HepG2 (cell line): Measurements from ENCODE around the gene HLF. TPM values are rescaled to one million over a fixed set of nuclear protein-coding genes. Genes with fewer than 3 reads are reported as not detected.

Experiments used
- ADNP ChIP-seq: sonication (generic); formaldehyde crosslinking; IDR thresholded peaks from 2 replicates; pipeline ENCODE4 v1.4.0; 2020; ENCODE audit warnings: missing genetic modification reagents
- FOXA1 ChIP-seq, 2 experiments: fragments of 450-650 bp in 1 of 2; sonication (generic) in 1 of 2; formaldehyde crosslinking in 1 of 2; IDR thresholded peaks; 2 replicates each; pipeline versions ENCODE4 v1.4.0 to v1.6.1; 2016 to 2020; ENCODE audit warnings: missing genetic modification reagents in 1 of 2
- MZF1 ChIP-seq: sonication (generic); formaldehyde crosslinking; IDR thresholded peaks from 2 replicates; pipeline ENCODE4 v1.8.1; 2023; ENCODE audit warnings: mild to moderate bottlenecking, missing genetic modification reagents, borderline replicate concordance
- ONECUT2 ChIP-seq: sonication (generic); formaldehyde crosslinking; IDR thresholded peaks from 2 replicates; pipeline ENCODE4 v1.4.0; 2020; ENCODE audit warnings: missing genetic modification reagents
- POLR2A ChIP-seq, 2 experiments: IDR thresholded peaks; 2 replicates each; pipeline ENCODE4 v1.6.1; 2011; ENCODE audit warnings: low read depth in 2 of 2, low read length in 2 of 2, mild to moderate bottlenecking in 1 of 2, moderate library complexity in 1 of 2; ENCODE audit not compliant: insufficient read depth in 1 of 2
- SMAD3 ChIP-seq: sonication (generic); formaldehyde crosslinking; IDR thresholded peaks from 2 replicates; pipeline ENCODE4 v1.4.0; 2020; ENCODE audit warnings: missing genetic modification reagents
- SMARCC2 ChIP-seq: fragments of 450-650 bp; IDR thresholded peaks from 2 replicates; pipeline ENCODE4 v1.6.1; 2017; ENCODE audit warnings: antibody characterized with exemption, mild to moderate bottlenecking
- ZNF205 ChIP-seq: IDR thresholded peaks from 2 replicates; pipeline ENCODE4 v1.6.1; 2018; ENCODE audit warnings: missing biosample characterization, missing genetic modification reagents
- ZNF337 ChIP-seq: sonication (generic); formaldehyde crosslinking; IDR thresholded peaks from 2 replicates; pipeline ENCODE4 v1.5.1; 2020; ENCODE audit warnings: missing genetic modification reagents, low read depth, mild to moderate bottlenecking, borderline replicate concordance
- ZNF552 ChIP-seq: sonication (generic); formaldehyde crosslinking; IDR thresholded peaks from 2 replicates; pipeline ENCODE4 v1.9.0; 2022; ENCODE audit warnings: missing genetic modification reagents, mild to moderate bottlenecking, borderline replicate concordance
- ZNF615 ChIP-seq: sonication (generic); formaldehyde crosslinking; IDR thresholded peaks from 2 replicates; pipeline ENCODE4 v1.5.0; 2020; ENCODE audit warnings: mild to moderate bottlenecking, missing genetic modification reagents, borderline replicate concordance
- ZNF720 ChIP-seq: sonication (generic); formaldehyde crosslinking; IDR thresholded peaks from 2 replicates; pipeline ENCODE4 v1.4.0; 2020; ENCODE audit warnings: missing genetic modification reagents
- ZNF792 ChIP-seq: IDR thresholded peaks from 2 replicates; pipeline ENCODE4 v1.6.1; 2016
- ZNF816 ChIP-seq: sonication (generic); formaldehyde crosslinking; IDR thresholded peaks from 2 replicates; pipeline ENCODE4 v1.8.0; 2022; ENCODE audit warnings: missing genetic modification reagents, mild to moderate bottlenecking, borderline replicate concordance
- ZSCAN29 ChIP-seq: sonication (generic); formaldehyde crosslinking; conservative IDR thresholded peaks from 2 replicates; pipeline ENCODE4 v1.4.0; 2020; ENCODE audit warnings: mild to moderate bottlenecking, missing genetic modification reagents
- polyA plus RNA-seq, 8 experiments: library from polyadenylated mRNA; depleted of rRNA in 3 of 8; stranded (reverse) in 7 of 8; unstranded in 1 of 8; fragments of >200 nt; fragmentation: Illumina TruSeq in 4 of 8; extraction: Trizol in 4 of 8; gene quantifications; 2 replicates each; pipeline versions ENCODE4 v1.2.1 to v1.2.3, GENCODE V29; 2011 to 2016; ENCODE audit warnings: low read depth in 4 of 8, missing spikeins in 1 of 8, mixed read lengths in 1 of 8; ENCODE audit not compliant: insufficient read depth in 1 of 8
- total RNA-seq, 5 experiments: library from RNA; depleted of rRNA; stranded (reverse); fragments of >200 nt; fragmentation: Illumina TruSeq; extraction: Trizol; gene quantifications; 2 replicates each; pipeline ENCODE4 v1.2.3, GENCODE V29; 2016; ENCODE audit warnings: low read depth in 1 of 5
- TF ChIP-seq, protein P1 (sequence below): fragments of 450-650 bp; IDR thresholded peaks from 2 replicates; pipeline ENCODE4 v1.6.1; 2017; ENCODE audit warnings: mild to moderate bottlenecking
- TF ChIP-seq, protein P2 (sequence below): sonication (generic); formaldehyde crosslinking; IDR thresholded peaks from 2 replicates; pipeline ENCODE4 v1.8.1; 2023; ENCODE audit warnings: mild to moderate bottlenecking, missing genetic modification reagents
- TF ChIP-seq, protein P3 (sequence below): IDR thresholded peaks from 2 replicates; pipeline ENCODE4 v1.4.0; 2020; ENCODE audit warnings: mild to moderate bottlenecking, missing genetic modification reagents

Gene HLF
- total and polyA plus RNA-seq, 2 of the 13 experiments (the other 11 are each of a cell fraction or from before 2014, with no cell fraction given) = 202 to 346 TPM

DNA sequence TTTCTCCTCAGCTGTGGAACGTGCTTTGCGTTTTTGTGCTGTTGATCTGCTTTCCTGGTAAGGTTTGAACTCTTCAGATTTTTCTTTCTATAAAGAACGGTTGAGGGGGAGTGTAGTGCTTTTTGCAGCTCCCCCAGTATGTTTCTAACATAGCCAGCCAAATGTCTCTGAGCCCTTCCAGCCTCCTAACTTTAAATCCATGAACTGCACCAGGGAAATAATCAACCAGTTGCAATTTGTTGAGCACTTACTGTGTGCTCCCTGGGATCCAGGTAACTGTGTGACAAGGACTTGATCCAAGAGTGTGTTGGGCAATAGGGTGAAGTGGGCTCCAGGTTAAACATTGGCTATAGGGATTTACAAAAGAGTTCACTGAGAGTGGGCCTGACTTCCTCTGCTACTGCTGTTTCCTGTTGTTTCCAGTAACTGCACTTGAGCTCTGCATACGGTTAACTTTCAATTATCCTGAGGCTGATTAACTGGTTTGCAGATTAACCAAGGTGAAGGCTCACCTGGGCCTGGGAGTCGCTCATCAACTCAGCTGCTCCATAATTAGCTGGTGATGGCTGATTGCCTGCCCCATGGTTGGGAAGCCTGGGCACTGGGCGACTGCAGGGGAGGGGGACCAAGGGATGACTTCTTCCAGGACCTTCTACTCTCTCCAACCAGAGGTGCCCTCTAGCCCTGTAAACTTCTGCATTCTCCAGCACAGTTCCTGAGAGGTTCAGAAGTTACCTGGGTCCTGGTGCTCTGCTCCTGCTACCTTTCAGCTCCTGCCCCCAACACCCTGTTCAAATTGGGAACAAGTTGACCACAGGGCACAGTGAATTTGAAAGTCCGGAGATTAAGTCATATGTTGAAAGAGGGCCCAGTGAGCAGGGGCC is 19.5 kb downstream of the HLF start (continued):
- TF ChIP-seq ZNF720 (CRISPR knock-in tag) (no peak), SMARCC2 (no peak), ONECUT2 (CRISPR knock-in tag) (0 out of 2 replicates have a peak, but pooled peaks have one; percentile 51), ZNF552 (CRISPR knock-in tag) (0 out of 2 replicates have a peak, but pooled peaks have one; percentile 51), MZF1 (CRISPR knock-in tag) (no peak; the same call in 1 of the 2 replicates), ZNF816 (peak; percentile 27; the same call in 1 of the 2 replicates), ZNF792 (CRISPR knock-in tag) (peak; percentile 90), FOXA1 (IDR thresholded peaks at IDR 0.05) (no peak), FOXA1 (CRISPR knock-in tag; IDR thresholded peaks at IDR 0.05) (peak; percentile 85), ZNF205 (peak; percentile 53; the same call in 1 of the 2 replicates), SMAD3 (peak; percentile 88), ADNP (CRISPR knock-in tag) (no peak), POLR2A (IDR thresholded peaks at IDR 0.05; ENCODE audit: insufficient read depth in 1 of 2, low read depth in 2 of 2, low read length in 2 of 2) (peak; percentile 65 to 84), ZNF615 (0 out of 2 replicates have a peak, but pooled peaks have one; percentile 70), ZNF337 (CRISPR knock-in tag) (peak; percentile 82; the same call in 1 of the 2 replicates), ZSCAN29 (CRISPR knock-in tag) (peak; percentile 98)
- TF ChIP-seq, protein P1, sequence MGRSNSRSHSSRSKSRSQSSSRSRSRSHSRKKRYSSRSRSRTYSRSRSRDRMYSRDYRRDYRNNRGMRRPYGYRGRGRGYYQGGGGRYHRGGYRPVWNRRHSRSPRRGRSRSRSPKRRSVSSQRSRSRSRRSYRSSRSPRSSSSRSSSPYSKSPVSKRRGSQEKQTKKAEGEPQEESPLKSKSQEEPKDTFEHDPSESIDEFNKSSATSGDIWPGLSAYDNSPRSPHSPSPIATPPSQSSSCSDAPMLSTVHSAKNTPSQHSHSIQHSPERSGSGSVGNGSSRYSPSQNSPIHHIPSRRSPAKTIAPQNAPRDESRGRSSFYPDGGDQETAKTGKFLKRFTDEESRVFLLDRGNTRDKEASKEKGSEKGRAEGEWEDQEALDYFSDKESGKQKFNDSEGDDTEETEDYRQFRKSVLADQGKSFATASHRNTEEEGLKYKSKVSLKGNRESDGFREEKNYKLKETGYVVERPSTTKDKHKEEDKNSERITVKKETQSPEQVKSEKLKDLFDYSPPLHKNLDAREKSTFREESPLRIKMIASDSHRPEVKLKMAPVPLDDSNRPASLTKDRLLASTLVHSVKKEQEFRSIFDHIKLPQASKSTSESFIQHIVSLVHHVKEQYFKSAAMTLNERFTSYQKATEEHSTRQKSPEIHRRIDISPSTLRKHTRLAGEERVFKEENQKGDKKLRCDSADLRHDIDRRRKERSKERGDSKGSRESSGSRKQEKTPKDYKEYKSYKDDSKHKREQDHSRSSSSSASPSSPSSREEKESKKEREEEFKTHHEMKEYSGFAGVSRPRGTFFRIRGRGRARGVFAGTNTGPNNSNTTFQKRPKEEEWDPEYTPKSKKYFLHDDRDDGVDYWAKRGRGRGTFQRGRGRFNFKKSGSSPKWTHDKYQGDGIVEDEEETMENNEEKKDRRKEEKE = no peak
- TF ChIP-seq, protein P2, sequence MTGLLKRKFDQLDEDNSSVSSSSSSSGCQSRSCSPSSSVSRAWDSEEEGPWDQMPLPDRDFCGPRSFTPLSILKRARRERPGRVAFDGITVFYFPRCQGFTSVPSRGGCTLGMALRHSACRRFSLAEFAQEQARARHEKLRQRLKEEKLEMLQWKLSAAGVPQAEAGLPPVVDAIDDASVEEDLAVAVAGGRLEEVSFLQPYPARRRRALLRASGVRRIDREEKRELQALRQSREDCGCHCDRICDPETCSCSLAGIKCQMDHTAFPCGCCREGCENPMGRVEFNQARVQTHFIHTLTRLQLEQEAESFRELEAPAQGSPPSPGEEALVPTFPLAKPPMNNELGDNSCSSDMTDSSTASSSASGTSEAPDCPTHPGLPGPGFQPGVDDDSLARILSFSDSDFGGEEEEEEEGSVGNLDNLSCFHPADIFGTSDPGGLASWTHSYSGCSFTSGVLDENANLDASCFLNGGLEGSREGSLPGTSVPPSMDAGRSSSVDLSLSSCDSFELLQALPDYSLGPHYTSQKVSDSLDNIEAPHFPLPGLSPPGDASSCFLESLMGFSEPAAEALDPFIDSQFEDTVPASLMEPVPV (CRISPR knock-in tag) = peak; percentile 45; the same call in 1 of the 2 replicates
- TF ChIP-seq, protein P3, sequence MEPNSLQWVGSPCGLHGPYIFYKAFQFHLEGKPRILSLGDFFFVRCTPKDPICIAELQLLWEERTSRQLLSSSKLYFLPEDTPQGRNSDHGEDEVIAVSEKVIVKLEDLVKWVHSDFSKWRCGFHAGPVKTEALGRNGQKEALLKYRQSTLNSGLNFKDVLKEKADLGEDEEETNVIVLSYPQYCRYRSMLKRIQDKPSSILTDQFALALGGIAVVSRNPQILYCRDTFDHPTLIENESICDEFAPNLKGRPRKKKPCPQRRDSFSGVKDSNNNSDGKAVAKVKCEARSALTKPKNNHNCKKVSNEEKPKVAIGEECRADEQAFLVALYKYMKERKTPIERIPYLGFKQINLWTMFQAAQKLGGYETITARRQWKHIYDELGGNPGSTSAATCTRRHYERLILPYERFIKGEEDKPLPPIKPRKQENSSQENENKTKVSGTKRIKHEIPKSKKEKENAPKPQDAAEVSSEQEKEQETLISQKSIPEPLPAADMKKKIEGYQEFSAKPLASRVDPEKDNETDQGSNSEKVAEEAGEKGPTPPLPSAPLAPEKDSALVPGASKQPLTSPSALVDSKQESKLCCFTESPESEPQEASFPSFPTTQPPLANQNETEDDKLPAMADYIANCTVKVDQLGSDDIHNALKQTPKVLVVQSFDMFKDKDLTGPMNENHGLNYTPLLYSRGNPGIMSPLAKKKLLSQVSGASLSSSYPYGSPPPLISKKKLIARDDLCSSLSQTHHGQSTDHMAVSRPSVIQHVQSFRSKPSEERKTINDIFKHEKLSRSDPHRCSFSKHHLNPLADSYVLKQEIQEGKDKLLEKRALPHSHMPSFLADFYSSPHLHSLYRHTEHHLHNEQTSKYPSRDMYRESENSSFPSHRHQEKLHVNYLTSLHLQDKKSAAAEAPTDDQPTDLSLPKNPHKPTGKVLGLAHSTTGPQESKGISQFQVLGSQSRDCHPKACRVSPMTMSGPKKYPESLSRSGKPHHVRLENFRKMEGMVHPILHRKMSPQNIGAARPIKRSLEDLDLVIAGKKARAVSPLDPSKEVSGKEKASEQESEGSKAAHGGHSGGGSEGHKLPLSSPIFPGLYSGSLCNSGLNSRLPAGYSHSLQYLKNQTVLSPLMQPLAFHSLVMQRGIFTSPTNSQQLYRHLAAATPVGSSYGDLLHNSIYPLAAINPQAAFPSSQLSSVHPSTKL = peak; percentile 95
